IPS DF 4.7 (cell line): Measurements from ENCODE around the gene PTPA.
"Not testable (repeated sequence)": the region's sequence is repeated elsewhere in the genome, so short reads cannot be mapped to it uniquely, and the experiment has no call there.

Source experiments
- DNase-seq: peaks from one replicate; pipeline ENCODE4 v3.0.0-alpha.2; 2013; ENCODE audit warnings: low spot score; ENCODE audit errors: extremely low read depth

PTPA gene

GRCh38 chr9:129175825-129176633, 64.8 kb downstream of the PTPA start:
- no peak for DNase-seq

GRCh38 chr9:129176701-129177442, 65.7 kb downstream of the PTPA start:
- DNase-seq: no peak

DNA sequence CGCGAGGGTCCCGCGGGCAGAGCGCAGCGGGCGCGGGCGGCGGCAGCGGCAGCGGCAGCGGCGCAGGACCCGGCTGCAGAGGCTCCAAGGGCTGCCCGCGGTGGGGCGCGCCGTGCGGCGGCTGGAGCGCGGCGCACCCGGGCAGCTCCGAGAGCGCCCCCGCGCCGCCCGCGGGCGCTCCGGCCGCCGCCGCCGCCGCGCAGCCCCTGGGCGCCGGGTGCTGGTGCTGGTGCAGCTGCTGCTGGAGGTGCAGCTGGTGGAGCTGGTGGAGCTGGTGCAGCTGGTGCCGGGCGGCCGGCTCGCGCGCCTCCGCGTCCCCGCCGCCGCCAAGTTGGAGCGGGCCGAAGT, 66.2 kb downstream of the PTPA start:
- DNase-seq: no peak

DNA sequence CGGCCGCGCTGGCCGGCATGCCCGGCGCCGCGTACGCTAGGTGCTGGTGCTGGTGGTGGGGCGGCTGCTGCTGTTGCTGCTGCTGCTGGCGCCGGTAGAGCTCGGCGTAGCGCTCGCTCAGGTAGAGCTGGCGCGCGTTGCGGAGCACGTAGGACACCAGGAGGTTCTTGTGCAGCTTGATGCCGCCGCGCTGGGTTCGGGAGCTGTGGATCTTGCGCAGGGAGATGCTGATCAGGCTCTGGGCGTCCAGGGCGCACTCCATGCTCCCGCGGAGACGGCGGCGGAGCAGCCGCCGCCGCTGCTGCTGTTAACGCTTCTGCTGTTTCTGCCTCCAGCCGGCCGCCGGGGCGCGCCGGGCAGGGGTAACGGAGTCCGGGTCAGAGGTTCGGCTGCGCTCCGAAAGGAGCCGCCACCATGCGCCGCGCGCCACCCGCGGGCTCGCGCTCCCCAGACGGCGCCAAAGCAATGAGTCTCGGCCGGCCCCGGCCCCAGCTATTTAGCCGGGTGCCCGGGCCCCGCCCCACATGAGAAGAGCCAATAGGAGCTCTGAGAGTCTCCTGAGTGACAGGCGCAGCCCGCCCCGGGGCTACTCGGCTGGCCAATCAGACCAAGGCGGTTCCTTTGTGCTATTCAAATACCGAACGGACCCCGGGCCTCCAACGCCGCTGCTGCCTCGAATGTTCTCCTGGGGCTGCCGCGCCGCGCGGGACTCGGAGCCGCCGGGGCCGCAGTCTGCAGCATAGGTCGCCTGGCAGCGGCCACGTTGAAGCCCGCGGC, 66.8 kb downstream of the PTPA start, which contains the start of gene IER5L:
IER5L (minus strand) TSS at position 471 of the 777 bp plus-strand sequence; CDS start at position 262, 209 bp downstream.
- DNase-seq: no peak

DNA sequence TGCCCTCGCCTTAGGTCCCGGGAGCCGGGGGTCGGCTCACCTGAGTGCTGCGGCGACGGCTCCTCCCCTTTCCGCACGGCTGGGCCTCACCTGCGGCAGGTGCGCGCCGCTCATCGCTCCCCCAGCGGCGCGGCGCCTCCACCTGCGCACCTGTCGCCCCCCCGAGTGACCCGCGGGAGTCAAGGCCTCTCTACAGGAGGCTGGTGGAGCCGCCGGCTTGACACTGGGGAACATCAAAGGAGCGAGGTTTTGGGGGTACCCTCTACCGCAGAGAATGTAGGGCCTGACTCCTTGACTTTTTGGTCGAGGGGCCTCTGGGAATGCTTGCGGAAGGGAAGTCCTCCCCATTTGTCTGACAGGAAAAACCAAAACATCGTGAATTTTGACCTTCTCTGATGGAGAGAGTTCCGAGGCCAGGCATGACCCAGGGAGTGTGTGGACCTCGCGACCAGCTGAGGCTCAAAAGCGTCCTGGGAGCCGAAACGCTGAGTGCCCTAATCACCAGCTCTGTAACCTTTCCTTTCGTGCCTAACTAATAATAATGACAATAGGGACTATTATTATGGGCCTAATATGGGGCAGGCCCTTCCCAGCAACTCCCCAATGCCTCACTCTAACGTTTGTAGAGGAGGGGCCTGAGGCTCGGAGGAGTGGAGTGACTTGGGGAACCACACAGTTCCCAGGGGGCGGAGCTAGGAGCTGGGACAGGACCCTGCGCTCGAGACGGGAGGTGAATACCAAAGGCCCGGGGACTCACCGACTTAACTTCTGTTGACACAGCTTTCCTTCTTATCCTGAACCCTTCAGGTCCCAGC, 67.6 kb downstream of the PTPA start:
- DNase-seq: peak; percentile 91

DNA sequence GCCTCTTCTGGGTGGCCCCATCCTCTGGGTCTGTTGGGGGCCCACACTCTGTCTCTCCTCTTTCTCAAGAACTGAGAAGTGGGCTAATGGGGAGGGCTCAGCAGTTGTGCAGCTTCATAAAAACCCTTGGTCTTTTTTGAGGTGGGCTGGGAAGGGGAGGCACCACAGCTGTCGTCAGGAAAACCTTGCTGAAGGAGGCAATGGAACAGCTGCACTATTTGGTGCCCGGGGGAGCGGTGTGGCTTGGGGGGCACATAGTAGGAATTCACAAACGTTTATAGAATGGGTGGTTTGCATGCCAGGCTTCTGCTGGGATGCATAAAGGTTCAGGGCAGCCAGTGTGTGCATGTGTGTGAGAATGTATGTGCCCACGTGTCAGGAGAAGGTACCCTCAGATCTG, 70.0 kb downstream of the PTPA start:
- no peak for DNase-seq

DNA sequence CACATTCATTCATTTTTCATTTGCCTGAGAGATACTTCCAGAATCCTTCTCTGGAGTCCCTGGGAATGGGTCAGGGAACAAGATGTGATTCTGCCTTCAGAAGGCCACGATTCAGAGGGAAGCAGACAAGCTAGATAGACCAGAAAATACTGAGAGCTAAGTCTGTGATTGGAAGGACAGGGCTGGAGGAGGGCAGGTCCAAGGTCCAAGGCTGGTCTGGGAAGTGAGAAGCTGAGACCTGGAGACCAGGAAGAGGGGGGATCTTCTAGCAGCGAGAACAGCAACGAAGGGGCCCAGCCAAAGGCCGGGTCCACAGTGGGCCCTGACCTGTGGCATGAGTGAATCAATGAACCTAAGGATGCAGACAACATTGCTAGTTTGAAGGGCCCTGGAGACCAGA, 70.9 kb downstream of the PTPA start:
- no peak for DNase-seq

GRCh38 chr9:129182625-129183494, 71.6 kb downstream of the PTPA start:
- DNase-seq: no peak

DNA sequence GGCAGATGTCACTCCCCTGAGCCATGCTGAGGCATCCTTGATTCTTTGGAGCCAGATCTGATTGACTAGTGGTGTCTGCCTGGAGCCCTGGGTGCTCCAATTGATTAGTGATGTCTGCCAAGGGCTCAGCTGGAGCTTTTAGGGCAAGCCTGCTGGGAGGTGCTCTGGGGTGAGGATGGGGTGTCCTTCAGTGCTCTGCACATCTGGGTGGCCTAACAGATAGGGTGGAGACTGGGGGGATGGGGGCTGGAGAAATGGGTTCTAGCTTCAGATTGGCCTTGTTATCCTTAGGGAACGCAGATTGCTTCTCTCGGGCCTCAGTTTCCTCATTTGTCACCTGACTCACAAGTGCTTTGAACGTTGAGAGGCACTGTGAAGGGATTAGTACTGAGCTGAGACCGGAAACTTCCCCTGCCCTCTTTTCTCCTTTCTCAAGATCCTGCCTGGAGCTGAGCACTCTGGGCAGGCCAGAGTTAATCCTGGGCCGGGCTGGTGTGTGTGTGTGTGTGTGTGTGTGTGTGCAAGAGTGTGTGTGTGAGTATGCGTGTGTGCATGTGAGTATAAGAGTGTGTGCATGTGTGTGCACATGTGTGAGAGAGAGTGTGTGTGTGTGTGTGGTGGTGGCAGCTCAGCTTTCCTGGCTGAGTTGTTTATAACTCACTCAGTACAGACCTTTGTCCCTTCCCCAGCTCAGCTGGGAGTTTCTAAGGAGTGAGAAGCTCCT, 72.4 kb downstream of the PTPA start:
- DNase-seq: no peak

DNA sequence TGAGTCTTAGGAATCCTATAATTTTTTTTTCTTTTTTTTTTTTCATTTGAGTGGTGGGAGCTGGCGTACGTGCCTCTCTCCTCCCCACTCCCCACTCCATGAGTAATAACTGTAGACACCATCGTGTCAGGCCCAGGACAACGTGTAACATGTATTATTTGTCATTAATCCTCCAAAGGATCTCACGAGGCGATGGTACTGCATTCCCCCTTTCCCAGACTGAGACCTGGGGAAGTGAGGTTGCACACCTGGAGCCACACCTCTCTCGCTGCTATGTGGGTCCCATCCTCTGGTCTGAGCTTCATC, 73.0 kb downstream of the PTPA start:
- no peak for DNase-seq

DNA sequence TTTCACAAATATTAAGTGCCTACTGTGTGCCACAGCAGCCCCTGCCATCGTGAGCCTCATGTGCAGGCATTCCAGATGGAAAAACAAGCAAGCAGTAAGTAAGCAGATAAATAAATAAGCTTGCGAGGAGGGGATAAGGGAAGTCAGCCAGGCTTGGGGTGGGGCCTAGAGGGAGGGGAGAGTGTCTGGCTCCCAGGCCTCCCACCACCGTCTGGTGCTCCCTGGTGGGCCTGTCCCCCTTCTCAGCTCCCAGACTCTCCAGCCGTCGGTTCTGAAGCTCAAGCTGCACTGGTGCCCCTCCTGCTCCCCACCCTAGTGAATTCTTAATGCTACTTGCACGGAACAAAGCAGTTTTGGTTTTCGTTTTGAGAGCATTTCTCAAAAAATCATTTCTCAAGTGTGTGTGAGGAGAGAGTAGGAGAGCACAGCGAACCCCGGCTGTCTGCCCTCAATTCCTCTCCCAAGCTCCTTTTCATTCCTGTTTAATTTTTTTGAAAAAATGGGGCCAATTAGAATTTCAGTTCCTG, 73.4 kb downstream of the PTPA start:
- DNase-seq: no peak

- no peak for DNase-seq
Observed at GRCh38 chr9:129185402-129185801, 74.2 kb downstream of the PTPA start.

GRCh38 chr9:129185991-129186390, 74.8 kb downstream of the PTPA start:
- no peak for DNase-seq

DNA sequence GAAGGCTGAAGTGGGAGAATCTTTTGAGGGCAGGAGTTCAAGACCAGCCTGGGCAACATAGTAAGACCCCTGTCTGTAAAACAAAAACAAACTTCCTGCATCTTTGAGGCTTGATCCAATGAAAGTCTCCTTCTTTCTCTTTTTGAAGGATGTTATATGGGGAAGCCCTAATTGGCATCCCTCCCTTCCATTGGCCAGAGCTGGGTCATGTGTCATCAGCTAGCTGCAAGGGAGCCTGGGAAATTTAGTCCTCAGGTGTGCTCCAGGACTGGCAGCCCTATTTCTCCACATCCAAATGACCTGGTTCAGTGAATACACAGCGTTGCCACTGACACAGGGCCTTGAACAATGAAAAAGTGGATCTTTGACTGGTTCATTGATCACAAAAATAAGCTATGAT, 75.8 kb downstream of the PTPA start:
- DNase-seq: no peak

DNA sequence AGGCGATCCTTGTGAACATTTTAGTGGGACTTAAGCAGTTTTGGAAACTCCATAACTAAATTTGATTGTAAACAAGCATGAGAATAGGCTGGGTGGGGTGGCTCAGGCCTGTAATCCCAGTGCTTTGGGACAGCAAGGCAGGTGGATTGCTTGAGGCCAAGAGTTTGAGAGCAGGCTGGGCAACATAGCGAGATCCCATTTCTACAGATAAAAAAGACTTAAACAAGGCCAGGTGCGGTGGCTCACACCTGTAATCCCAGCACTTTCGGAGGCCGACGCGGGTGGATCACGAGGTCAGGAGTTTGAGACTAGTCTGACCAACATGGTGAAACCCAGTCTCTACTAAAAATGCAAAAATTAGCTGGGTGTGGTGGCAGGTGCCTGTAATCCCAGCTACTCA, 78.8 kb downstream of the PTPA start:
- not testable (repeated sequence) for DNase-seq

DNA sequence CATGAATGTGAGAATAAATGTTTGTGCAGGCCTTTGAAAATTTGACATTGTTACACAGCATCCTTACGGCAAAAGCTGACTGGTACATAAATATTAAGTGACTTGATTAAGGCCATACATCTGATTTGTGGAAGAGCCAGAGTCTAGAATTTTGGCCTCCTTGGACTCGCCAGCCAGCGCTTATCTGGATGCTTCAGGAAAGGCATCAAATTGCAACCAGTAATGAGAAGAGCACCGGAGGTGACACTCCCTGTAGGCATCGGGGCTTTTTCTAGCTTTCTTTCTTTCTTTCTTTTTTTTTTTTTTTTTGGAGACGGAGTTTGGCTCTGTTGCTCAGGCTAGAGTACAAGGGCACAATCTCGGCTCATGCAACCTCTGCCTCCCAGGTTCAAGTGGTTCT, 80.0 kb downstream of the PTPA start:
- DNase-seq: no peak

DNA sequence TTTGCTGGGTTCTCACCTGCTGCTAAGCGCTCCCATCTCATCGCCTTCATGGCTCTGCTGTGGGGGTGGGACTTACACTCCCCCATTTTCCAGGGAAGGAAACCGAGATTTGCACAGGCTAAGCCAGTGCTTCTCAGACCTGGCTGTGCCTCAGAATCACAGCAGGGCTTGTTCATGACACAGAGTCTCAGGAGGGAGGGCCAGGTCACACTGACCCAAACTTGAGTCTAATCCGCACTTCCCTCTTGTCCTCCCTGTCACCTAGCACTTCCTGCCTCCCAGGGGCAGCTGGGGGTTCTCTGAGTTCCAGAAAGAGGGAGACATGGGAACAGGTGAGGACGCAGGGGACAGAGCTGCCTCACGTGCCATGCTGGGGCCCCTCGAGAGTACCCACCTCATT, 82.4 kb downstream of the PTPA start:
- DNase-seq: no peak

DNA sequence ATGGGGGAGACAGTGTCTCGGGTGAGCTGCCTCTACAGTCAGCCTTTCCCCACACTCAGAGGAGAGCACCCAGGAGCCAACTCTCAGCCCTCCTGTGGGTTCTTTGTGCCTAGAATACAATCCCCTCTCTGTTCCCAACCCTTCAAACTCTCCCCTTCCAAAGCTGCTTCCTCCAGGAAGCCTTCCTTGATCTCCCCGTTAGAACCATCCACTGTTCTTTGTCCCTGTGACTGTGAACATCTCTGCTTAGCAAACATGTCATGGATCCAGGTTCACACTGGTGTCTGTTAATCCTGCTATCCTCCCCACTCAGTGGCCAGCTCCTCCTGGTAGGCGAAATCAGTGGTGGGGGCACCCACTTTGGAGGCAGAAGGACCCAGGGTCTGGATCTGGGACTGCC, 83.0 kb downstream of the PTPA start:
- DNase-seq: no peak

GRCh38 chr9:129195606-129196005, 84.4 kb downstream of the PTPA start:
- DNase-seq: no peak

- DNase-seq: not testable (repeated sequence)
Observed at GRCh38 chr9:129197045-129197444, 85.8 kb downstream of the PTPA start.
